ENCODE measurements around the gene LDB1.

LDB1 gene

DNA sequence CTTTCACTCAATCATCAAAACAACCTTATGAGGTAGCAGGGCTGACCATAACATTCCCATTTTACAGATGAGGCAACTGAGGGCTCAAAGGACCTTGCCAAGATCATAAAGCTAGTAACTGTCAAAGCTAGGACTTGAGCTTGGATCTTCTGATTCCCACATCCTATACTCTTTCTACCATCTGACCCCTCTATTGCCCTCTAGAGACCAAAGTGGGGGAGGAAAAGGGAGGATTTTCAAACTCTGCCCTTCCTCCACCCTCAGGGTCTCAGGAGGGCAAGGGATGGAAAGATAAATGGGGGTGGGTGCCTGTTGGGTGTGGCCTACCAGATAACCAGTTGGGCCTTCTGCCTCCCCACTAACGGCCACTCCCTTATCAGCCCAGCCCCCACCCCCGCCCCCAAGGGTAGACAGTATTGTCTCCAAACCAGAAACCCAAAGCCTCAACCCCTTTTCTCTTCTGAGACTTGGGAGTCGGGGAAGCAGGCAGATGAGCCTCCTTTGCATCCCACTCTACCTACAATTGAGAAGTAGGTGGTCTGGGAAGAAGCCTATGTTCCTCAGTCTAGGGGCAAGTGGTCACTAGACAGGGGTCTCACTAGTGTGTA, 7.9 kb downstream of the LDB1 start:
- no peak for DNase-seq

DNA sequence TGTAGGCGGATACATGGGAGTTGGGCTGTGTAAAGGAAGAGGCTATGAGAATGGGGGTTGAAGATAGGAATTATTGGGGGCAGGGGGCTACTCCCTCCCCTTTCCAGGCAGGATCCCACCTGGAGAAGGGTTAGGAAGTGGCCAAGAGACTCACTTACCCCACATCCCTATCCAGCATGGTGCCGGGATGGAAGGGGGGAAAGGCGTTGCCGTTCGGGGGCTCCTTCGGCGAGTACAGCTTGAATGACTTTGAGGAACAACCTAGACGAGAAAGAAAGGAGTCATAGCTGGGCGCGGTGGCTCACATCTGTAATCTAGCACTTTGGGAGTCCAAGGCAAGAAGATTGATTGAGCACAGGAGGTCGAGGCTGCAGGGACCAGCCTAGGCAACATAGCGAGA, 8.9 kb downstream of the LDB1 start:
- DNase-seq, result no peak

DNA sequence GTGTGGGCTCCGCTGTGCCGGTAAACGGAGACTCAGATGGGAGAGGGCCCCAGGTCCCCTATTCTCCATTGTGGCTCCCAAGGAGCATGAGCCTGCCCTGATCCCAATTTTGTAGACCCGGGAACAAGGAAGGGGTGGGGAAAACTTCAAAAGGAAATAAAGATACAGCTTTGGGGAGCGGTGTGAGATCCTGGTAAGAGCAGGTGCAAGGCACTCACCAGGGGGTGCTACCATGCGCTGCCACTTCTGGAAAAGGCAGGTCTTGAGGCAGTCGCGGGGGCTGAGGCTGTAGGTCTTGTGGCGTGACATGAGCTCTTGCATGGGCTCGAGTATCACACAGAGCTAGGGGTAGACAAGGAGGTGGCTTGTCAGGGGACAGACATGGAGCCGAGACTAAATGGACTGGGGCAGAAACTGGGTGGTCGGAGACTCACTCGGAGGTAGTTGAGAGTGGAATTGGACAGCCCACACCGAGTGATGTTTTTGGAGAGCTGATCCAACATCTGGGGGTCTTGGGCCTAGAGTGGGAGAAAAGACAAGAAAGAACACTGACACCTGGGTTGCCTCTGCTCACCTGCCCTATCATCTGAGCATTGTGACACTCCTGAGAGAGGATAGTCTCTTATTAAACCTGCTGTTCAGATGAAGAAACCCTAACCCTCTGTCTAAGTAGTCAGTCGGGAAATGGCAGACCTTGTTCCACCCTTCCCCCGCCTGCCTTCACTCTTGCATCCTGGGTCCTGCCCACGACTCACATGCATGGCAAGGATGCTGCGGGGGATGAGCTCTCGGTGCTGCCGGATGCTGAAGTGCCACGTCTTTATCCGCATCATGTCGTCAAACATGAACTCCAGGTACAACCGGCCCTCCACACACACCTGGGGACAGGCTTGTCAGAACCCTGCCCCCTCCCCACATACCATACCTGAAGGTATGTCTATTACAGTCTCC, 10.7 kb downstream of the LDB1 start:
- no peak for DNase-seq

DNA sequence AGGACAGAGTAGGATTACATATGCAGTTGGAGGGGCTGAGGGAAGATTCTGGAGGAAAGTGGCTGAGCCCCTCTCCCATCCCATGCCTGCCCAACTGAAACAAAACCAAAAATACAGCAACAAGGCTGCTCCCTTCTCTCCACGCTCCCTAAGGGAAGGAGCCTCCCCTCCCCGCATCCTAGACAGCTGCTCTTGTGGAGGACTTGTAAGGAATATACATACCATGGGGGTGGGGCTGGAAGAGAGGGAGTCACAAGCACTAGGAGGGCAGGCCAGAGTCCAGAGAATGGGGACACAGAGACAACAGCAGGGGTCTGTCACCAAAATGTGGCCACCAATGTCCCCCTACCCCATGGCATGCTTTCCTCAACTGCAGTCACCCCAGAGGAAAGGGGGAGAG, 13.2 kb downstream of the LDB1 start:
- no peak for DNase-seq

DNA sequence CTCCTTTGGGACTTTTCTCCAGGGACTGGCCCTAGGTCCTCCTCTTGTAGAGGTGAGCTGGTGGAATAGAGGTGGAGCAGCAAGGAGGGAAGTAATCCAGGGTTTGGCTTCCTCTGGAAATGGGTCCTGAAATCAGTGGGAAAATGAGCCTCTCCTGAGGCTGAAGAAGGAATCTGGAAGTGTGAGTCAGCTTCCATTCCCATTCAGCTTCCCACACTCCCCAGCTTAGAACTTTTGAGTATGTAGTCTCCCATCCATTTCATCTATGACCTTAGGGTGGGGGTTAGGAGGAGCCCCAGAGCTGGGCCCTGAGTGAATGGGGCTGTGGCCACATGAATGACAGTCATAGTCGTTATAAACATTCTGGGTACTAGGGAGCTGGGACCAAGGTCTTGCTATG, 17.7 kb downstream of the LDB1 start:
- DNase-seq, result no peak

DNA sequence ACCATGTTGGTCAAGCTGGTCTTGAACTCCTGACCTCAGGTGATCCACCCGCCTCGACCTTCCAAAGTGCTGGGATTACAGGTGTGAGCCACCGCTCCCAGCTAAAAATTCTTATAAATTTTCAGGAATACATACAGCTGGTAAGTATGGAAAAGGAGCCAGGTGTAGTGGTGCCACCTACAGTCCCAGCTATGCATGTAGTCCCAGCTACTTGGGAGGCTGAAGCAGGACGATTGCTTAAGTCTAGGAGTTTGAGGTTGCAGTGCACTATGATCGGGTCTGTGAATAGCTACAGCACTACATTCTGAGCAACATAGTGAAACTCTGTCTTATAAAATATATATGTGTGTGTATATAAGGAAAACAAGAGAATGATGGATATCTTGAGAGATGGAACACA, 19.0 kb downstream of the LDB1 start:
- no peak for DNase-seq

DNA sequence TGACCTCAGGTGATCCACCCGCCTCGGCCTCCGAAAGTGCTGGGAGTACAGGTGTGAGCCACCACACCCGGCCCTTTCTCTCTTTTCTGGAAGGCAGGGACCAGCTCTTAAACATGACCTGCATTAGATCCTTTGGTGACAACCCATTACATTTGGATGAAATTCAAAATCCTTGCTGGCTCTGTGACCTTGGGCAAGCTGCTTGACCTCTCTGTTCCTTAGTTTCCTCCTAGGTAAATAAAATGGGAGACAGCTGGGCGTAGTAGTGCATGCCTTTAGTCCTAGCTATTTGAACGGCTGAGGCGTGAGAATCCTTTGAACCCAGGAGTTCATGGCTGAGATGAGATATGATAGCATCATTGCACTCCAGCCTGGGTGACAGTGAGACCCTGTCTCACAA, 23.7 kb downstream of the LDB1 start:
- DNase-seq, result no peak

DNA sequence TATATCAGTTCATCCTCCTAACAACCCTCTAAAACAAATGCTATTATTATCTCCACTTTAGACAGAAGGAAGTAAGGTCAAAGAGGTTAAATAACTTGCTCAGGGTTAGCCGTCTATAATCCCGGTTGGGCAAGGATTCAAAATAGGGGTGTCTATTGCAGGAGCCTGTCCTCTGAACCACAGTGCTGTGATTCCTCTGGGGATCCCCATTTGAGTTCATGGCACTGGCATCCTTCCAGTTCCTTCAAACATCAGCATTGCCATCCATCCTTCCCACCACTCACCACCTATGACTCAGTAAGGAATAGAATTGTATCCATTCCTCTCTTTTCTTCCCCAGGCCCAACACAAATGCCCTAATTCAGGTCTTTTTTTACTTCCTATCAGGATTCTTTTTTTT, 29.4 kb downstream of the LDB1 start:
- peak; percentile 23 for DNase-seq

DNA sequence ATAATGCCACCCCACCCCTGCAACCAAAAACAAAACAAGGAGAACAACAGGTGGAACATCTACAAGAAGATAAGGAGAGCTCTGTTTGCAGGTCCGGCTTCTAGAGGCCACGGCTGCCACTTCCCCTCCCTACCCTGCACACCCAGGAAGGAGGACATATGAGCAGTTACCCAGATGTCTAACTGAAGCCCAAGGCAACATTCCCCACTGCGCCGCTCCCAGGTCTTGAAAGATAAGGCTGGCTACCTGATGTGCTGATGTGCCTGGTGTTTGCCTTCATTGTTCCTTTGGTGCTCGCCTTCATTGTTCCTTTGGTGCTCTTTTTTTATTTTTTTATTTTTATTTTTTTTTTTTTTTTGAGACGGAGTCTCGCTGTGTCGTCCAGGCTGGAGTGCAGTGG, 34.0 kb downstream of the LDB1 start:
- no peak for DNase-seq

DNA sequence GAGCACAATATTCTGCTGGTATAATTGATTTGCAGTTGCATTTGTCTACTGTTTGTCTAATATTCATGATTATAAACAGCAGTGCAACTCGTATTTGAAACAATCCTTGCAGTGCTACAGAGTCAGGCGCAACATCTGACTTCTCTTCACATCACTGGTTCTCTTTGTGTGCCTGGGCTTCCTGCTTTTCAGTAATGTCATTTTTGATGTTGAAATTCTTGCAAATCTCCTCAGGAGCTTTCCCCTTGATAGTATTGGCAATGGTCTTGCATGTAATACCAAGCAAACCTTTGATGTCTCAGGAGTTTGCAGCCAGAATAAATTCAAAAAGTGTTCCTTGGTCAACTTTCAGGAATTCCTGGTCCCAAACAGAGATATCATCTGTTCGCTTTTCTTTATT, 34.8 kb downstream of the LDB1 start:
- DNase-seq, result no peak

DNA sequence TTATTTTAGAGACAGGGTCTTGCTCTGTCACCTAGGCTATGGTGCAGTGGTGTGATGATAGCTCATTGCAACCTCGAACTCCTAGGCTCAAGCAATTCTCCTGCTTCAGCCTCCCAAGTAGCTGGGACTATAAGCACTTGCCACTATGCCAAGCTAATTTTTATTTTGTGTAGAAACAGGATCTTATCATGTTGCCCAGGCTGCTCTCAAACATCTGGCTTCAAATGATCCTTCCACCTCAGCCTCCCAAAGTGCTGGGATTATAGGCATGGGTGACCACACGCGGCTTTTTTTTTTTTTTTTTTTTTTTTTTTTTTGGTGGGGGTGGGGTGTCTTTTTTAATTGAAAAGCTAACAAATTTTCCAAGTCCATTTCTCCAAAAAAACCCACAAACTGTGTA, 36.6 kb downstream of the LDB1 start:
- DNase-seq, result no peak

DNA sequence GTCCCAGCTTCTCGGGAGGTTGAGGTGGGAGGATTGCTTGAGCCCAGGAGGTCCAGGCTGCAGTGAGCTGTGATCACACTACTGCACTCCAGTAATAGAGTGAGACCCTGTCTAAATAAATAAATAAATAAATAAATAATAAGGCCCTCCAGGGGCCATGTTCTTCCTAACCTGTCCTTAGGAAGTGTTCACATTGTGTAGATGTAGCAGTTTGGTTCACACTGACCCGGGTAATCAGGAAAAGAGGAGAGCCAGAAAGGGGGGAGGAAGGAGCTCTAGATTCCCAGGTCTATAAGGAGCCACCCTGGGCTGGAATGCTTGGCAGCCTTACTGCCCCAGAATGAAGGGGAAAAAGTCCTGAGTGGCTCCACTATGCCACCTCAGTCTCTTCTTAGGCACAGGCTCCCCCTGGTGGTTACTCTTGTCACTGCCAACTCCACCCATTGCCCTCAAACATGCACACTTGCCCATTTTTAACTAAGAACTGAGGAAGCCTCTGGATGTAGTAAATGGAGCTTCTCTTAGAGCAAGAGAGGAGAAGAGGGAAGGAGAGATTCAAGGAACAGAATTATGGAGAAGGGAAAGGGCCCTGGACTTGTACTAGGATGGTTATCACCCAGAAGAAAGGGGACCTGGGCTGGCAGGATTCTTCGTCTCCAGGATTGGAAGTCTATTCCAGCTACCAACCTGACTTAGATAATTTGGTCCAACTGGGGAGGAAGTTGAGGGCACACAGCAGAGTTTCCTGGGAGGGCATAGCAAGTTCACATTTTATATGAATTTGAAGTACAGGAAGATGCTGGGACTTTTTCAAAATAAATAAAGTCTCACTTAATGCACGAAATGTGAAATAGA, 47.3 kb downstream of the LDB1 start:
- DNase-seq, result peak; percentile 72

DNA sequence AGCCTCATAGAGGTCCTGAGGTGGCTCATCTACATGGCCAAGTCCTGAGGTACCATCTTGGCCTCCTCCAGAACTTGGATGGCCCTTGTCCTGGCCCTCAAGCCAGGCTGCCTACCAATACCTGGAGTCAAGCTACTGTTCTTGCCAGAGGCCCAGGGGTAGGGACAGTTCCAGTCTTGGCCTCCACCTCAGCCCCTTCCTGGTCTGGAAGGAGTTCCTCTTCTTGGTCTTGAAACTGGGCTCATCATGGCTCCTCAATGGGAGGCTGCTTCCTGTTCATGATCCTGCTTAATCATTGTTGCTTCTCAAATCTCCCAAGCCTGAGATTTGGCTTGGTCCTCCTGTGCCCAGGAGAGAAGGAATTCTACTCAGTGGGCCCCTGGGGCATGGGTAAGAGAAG, 51.1 kb downstream of the LDB1 start:
- DNase-seq, result no peak

DNA sequence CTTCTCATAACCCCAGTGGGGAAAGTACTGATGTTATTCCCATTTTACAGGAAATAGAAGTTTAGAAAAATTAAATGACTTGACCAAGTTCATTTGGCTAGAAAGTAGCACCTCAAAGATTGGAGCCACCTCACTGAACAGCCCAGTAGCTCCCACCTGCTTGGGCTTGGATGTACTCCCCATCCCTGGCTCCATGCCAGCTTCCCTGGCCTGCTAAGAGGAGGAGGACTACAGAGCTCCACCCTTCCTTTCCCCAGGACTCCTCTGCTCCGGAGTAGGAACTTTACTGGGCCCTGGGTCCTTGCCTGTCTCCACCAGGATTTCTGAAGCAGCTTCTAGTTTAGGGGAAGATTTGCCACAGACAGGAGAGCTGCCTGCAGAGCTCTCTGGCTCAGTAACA, 52.0 kb downstream of the LDB1 start:
- no peak for DNase-seq

DNA sequence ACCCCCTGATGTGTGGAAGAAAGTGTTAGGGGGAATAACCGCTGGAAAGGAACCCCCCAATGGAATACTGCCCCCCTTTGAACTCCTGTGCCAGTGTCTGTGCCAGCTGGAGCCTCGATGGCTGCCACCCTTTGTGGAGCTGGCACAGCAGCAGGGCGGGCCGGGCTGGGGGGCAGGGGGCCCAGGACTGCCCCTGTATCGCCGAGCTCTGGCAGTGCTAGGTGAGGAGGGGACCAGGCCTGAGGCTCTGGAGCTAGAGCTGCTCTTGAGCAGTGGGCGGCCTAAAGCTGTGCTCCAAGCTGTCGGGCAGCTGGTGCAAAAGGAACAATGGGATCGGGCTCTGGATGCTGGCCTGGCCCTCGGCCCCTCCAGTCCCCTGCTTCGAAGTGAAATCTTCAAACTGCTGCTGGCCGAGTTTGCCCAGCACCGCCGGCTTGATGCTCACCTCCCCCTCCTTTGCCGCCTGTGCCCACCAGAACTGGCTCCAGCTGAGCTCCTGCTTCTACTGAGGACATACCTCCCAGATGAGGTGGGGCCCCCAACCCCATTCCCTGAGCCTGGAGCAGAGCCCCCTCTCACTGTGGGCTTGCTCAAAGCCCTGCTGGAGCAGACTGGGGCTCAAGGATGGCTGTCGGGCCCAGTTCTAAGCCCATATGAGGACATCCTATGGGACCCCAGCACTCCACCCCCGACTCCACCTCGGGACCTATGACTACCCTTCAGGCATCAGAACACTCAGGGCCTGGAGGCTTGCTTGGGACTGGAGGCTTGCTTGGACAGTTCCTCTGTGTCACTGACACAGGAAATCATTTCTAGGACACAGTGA, 52.9 kb downstream of the LDB1 start:
- DNase-seq, result no peak

DNA sequence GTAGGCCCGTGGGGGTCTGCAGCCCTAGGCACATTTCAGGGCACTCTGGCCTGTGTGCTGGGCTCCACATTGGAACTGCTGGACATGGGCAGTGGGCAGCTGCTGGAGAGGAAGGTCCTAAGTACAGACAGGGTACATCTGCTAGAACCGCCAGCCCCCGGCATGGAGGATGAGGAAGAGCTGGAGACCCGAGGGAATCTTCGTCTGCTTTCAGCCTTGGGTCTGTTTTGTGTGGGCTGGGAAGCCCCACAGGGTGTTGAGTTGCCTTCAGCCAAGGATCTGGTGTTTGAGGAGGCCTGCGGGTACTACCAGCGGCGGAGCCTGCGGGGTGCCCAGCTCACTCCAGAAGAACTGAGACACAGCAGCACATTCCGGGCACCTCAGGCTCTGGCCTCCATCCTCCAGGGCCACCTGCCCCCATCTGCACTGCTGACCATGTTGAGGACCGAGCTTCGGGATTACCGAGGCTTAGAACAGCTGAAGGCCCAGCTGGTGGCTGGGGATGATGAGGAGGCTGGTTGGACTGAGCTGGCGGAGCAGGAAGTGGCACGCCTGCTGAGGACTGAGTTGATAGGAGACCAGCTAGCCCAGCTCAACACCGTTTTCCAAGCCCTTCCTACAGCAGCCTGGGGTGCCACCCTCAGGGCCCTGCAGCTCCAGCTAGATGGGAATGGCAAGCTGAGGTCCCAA, 53.6 kb downstream of the LDB1 start:
- DNase-seq, result no peak

DNA sequence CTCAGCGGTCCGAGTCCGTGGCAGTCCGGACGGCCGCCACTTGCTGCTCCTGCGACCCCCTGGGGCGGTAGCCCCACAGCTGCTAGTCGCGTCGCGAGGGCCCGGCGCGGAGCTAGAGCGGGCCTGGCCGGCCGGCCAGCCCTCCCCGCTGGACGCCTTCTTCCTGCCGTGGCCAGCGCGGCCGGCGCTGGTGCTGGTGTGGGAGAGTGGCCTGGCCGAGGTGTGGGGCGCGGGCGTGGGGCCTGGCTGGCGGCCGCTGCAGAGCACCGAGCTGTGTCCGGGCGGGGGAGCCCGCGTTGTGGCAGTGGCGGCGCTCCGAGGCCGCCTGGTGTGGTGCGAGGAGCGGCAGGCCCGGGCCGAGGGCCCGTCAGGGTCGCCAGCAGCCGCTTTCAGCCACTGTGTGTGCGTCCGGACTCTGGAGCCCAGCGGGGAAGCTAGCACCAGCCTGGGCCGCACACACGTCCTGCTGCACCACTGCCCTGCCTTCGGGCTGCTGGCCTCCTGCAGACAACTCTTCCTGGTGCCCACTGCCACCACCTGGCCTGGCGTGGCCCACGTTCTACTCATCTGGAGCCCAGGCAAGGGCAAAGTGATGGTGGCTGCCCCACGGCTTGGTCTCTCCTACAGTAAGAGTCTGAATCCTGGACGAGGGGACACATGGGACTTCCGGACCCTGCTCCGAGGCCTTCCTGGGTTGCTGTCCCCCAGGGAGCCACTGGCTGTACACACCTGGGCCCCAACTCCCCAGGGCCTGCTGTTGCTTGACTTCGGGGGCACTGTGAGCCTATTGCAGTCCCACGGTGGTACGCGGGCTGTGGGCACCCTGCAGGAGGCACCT, 54.4 kb downstream of the LDB1 start:
- no peak for DNase-seq

DNA sequence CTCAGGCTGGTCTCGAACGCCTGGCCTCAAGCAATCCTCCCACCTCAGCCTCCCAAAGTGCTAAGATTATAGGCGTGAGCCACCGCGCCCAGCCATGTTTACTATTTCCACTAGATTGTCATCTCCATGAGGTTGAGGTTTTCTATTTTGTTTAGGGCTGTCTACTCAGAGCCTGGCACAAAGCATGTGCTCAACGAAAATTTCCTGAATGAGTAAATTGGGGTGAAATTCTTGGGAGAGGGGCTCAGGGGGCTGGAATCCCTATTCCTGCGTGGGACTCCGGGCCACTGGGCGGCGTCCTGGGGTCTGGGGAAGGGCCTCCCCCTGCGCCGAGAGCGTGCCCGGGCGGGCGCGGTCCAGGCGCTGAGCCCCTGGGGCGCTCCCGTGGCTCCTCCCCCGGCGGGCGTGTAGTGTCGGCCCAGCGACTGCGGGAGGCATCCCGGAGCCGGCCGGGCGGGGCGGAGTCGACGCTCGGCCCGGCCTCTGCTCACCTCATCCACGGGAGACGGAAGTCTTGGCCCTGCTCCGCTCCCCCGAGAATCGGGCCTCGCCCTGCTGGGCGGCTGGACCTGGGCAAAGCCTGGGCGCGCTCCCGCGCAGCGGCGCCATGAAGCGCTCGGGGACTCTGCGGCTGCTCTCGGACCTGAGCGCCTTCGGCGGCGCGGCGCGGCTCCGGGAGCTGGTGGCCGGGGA, 55.2 kb downstream of the LDB1 start, which contains the start of gene HPS6:
HPS6 (plus strand) TSS at position 482 of the 693 bp plus-strand sequence; CDS start at position 608, 126 bp downstream.
- peak; percentile 87 for DNase-seq

DNA sequence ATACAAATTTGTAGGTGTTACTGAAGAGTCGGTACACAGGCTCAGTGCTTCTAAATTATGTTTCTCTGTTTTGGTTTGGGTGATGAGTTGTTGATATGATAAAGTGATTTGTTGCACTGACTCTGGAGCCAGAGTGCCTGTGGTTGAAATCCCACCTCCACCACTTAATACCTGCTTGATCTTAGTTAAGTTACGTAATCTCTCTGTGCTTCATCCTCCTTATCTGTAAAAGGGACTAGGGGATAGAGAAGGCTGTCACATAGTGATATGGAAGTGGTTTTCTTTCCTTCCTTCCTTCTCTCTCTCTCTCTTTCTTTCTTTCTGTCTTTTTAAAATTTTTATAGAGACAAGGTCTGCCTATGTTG, 55.7 kb downstream of the LDB1 start:
- no peak for DNase-seq

DNA sequence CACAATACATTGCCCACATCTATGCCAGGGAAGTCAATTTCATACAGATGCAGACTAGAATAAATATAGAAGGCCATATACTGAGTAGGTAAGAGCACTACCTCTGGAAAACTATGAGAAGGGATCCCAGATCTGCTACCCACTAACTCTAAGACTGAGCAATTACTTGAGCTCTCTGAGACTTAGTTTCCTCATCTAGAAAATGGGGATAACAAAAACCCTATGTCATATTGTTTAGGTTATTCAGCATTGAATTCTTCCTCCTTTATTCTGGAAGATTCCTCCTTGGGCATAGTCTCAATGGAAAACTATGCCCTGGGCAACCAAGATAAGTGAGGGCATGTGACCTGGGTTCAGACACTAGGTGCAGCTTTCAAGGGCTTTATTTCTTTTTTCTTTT, 60.2 kb downstream of the LDB1 start:
- DNase-seq, result no peak
